ENCODE results near the gene PAPPA. TPM values are rescaled to one million over a fixed set of nuclear protein-coding genes. Genes with fewer than 3 reads are reported as not detected.

PAPPA gene
- total and polyA plus RNA-seq, 2 of the 8 experiments (the other 6 are each of a cell fraction or from before 2014, with no cell fraction given): 0.18 to 0.63 TPM

GRCh38 chr9:116267021-116267420 lies 113.4 kb downstream of the PAPPA start (continued):
- TF ChIP-seq CHD7 (IDR thresholded peaks at IDR 0.05; ENCODE audit: insufficient replicate concordance, low read length) (no peak), TBP (IDR thresholded peaks at IDR 0.05; ENCODE audit: low read depth, low read length) (no peak), EP300 (IDR thresholded peaks at IDR 0.05; ENCODE audit: borderline replicate concordance in 1 of 2, low read depth in 2 of 2, low read length in 2 of 2) (no peak), SIN3A (conservative IDR thresholded peaks at IDR 0.05 in 1 of 2, IDR thresholded peaks at IDR 0.05 in 1 of 2; ENCODE audit: low read depth in 1 of 2, low read length in 2 of 2) (no peak), CBX5 (IDR thresholded peaks at IDR 0.05; ENCODE audit: low read depth, low read length) (no peak), ASH2L (IDR thresholded peaks at IDR 0.05; ENCODE audit: low read length) (no peak), RBBP5 (IDR thresholded peaks at IDR 0.05; ENCODE audit: borderline replicate concordance, low read depth, low read length) (no peak), ATF3 (IDR thresholded peaks at IDR 0.05; ENCODE audit: insufficient read depth, low read depth, low read length) (no peak), BCL11A (IDR thresholded peaks at IDR 0.05; ENCODE audit: low read depth in 2 of 2, low read length in 2 of 2) (no peak), SRF (IDR thresholded peaks at IDR 0.05; ENCODE audit: low read depth, low read length) (no peak), TEAD4 (IDR thresholded peaks at IDR 0.05; ENCODE audit: low read depth, low read length) (no peak)

Data from H1 (cell line).